GM19467 (cell line): Measurements from ENCODE around the gene CCDC57.
A peak's percentile ranks its signal among the peaks of the same experiment; 100 is the strongest.

Experiments used
- ATAC-seq: cut with Tn5 transposase; IDR thresholded peaks from one replicate; pipeline ENCODE4 v1.9.1; 2021; ENCODE audit warnings: mild to moderate bottlenecking, moderate library complexity; ENCODE audit not compliant: unreplicated experiment

CCDC57 gene

GRCh38 chr17:82112181-82112913, 100.3 kb downstream of the CCDC57 start:
- no peak for ATAC-seq

- ATAC-seq: no peak
These were observed 102.3 kb downstream of the CCDC57 start for GRCh38 chr17:82110298-82110697.

GRCh38 chr17:82108961-82109475, 103.6 kb downstream of the CCDC57 start:
- ATAC-seq: no peak

DNA sequence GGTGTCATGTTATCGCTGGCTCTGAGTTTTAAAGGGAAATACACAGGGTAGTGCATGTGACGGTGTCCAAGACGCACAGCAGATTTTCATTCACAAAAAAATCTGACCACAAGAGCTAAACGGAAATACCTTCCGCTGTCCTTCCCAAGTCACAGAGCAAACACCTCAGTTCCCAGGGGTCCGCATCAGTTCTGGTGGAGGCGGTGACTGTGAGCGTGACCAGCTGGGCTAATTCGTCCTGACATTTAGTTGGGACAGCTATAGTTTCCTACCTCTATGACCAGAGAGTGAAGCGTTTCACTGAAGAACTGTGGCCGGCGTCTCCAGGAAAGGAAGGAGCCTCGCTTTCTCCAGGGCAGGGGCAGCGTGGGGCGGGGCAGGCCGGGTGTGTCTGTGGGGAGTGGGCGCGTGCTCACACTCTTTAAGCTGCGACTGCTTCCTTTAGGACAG, 104.1 kb downstream of the CCDC57 start:
- no peak for ATAC-seq

- no peak for ATAC-seq
These were observed 104.6 kb downstream of the CCDC57 start for GRCh38 chr17:82108038-82108437.

DNA sequence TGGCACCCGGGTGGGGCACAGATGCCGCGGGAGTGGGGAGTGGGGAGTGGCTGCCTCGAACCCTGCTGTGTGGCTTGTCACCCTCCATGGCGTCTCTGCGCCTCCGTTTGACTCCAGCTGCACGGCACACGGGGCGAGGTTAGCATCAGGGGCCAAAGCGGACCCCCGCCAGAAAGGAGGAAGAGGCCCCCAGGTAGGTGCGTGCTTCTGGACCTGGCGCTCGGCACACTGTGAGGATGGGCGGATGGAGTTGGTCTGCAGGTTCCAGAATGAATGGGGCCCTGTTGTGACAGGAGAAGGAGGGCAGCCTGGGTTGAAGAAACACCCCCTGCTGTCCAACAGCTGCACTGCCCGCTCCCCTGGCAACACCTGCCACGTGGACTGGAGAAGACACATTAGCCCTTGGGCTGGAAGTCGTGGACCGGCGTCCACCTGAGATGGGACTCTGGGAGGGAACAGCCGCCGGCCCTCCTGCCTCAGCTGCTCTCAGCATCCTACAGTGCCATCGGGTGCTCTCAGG, 105.2 kb downstream of the CCDC57 start:
- no peak for ATAC-seq

DNA sequence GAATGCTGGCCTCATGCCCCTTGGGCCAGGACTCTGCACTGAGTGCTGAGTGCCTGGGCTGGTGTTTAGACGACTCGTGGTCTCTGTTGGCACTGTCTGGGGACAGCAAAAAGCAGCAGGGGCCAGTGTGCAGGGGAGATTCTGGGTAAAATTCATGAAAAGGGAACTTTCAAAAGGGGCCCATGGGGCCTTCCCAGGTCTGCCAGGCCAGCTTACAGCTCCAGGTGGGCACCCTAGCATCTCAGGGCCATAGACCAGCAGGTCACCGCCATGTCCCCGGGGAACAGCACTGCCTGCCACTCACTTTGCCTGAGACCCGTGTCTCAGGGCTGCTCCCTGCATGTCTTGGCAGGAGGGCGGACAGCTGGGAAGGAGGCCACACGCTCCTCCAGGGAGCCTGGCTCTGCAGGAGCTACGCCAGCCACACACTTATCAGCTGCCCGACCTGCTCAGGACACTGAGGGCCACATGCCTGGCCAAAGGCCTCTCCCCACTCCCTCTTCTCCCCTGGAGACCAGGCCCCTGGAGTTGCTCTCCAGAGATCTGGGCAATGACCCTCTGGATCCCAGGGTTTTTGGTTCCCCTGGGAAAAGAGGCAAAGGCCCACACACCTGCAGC, 105.8 kb downstream of the CCDC57 start:
- ATAC-seq: peak; percentile 20

GRCh38 chr17:82105882-82106687, 106.6 kb downstream of the CCDC57 start:
- ATAC-seq: peak; percentile 74

DNA sequence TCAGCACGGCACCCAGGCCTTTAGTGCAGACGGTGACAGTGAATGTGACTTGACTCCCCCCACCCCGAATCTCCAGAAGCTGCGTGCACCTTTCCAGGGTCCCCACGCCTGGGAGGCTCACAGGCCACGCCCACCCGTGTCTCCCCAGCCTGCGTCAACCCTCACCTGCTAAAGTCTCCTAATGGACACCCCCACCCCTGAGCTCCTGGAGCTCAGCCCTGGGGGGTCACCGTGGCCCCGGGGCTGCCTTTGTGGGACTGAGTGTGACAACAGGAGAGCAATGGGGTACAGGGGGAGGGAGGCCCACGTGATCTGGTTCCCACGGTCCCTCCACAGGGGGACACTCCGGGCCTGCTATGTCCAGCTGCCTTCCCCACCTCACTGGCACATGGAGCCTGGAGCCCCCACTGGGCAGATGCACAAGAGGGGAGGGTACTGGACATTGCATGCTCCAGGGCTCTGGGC, 107.2 kb downstream of the CCDC57 start:
- no peak for ATAC-seq

GRCh38 chr17:82104797-82105416, 107.7 kb downstream of the CCDC57 start:
- no peak for ATAC-seq

- ATAC-seq: no peak
These were observed 108.8 kb downstream of the CCDC57 start for GRCh38 chr17:82103553-82104451.

DNA sequence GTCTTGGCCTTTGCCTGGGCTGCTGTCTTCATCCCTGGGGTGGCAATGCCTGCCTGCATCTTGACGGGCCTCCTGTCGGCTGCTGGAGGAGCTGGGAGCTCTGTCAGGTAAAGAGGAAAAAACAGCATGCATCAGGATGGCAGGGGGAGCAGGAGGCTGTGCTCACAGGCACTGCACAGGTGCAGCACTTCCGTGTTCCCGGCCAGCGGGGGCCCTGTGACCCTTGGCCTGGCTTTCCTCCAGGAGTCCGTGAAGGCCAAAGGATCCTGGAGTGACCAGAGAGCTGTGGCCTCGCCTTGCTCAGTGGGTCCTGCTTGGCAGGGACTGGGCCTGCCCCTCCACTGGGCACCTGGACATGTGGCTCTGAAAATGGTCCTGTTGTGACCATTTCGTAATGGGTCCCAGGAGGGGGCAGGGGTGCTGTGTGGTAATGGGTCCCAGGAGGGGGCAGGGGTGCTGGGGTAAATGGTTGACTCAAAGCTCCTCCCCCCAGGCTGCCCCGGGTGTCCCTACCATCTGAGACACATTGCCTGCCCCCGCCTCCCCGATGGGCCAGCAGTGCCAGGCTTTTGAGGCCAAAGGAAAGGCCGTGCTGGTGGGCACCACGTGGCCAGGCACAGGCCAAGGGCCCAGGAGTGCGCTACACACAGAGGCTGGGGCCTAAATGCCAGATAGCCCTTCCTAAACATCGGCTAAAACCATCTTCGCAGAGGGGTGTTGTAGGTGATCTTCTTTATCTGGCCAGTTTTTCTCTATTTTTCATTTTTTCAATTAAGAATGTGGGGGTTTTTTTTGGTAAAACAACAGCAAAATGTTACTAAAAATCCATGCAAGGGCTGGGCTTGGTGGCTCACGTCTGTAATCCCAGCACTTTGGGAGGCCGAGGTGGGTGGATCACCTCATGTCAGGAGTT, 110.6 kb downstream of the CCDC57 start:
- no peak for ATAC-seq

- ATAC-seq: no peak
These were observed 111.3 kb downstream of the CCDC57 start for GRCh38 chr17:82101301-82101715.

- ATAC-seq: no peak
These were observed 111.9 kb downstream of the CCDC57 start for GRCh38 chr17:82100502-82101298.

DNA sequence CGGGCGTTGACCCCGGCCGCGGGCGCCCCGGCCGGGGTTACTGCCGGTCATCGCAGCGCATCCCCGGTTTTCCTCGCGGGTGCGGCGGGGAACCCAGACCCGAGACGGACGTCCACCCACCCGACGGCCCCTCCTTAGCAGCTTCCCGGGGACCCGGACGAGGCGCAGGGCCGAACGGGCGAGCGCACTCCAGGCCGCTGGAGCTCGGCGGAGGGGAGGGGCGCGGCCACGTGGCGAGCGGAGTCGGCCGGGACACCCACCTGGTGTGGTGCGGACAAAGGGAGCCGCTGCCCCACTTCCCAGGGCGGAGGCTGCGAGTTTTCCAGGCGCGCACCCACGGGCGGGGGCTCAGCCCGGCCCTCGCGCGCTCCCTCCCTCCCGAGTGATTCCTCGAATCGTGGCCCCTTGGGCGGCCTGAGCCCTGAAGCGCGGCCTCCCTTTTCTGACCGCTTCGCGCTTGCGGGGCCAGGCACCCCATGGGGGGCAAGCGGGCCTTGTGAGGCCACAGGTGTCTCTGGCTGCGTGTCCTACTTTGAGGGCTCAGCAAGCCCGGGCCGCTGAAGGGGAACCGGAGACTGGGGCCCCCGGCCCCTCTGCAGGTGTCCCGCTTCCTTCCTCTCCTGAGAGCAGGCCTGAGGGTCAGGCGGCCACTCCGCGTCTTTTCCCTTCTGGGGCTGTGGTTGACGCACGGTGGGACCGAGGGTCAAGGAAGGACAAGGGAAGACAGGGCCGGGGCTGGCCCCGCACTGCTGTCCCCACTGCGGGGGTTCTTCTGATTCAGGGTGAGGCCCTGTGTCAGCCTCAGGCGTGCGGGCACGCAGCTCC, 113.5 kb downstream of the CCDC57 start:
- ATAC-seq: peak; percentile 8

GRCh38 chr17:82098169-82098938, 114.3 kb downstream of the CCDC57 start, which contains the start of gene FASN:
Gene FASN, minus strand, starts transcription at chr17:82098236. Its CDS starts 1,791 bp downstream, at chr17:82096445.
- ATAC-seq: peak; percentile 60
